Thymus (tissue), 11 donors: ENCODE data around the gene FHL1. TPM values are rescaled to one million over a fixed set of nuclear protein-coding genes. Genes with fewer than 3 reads are reported as not detected.

Experiments
- DNase-seq, 9 donors: peaks; one replicate each; pipeline ENCODE4 v3.0.0-alpha.2; 2013; ENCODE audit warnings: low spot score in 9 of 9, low read depth in 6 of 9, missing footprints in 1 of 9
- H3K27ac ChIP-seq, 2 donors: one replicate each; pipeline ENCODE4 v1.5.1; 2013; ENCODE audit warnings: control low read depth in 1 of 2, low read depth in 1 of 2, low read length in 1 of 2, mild to moderate bottlenecking in 1 of 2, moderate library complexity in 1 of 2
- H3K27me3 ChIP-seq, 2 donors: one replicate each; pipeline ENCODE4 v1.5.1; 2013; ENCODE audit warnings: low read length in 1 of 2; ENCODE audit not compliant: control insufficient read depth in 2 of 2, insufficient read depth in 1 of 2
- H3K36me3 ChIP-seq, 2 donors: one replicate each; pipeline ENCODE4 v1.5.1; 2013; ENCODE audit warnings: low read length in 1 of 2, mild to moderate bottlenecking in 1 of 2, moderate library complexity in 1 of 2; ENCODE audit not compliant: control insufficient read depth in 2 of 2, insufficient read depth in 2 of 2
- H3K4me1 ChIP-seq, 2 donors: one replicate each; pipeline ENCODE4 v1.5.1; 2013; ENCODE audit warnings: low read length in 2 of 2; ENCODE audit not compliant: control insufficient read depth in 2 of 2, insufficient read depth in 2 of 2
- H3K4me3 ChIP-seq, 2 donors: one replicate each; pipeline ENCODE4 v1.5.1; 2013; ENCODE audit warnings: low read length in 2 of 2, control low read depth in 1 of 2, mild to moderate bottlenecking in 1 of 2
- H3K9me3 ChIP-seq, 2 donors: one replicate each; pipeline ENCODE4 v1.5.1; 2013; ENCODE audit warnings: low read length in 1 of 2, mild to moderate bottlenecking in 1 of 2; ENCODE audit not compliant: control insufficient read depth in 2 of 2, insufficient read depth in 1 of 2
- WGBS: extraction: QIAGEN DNeasy Blood & Tissue Kit; methylation state at CpG from one replicate; pipeline ENCODE4 v1.1.7; 2013; 5-methylcytosine and 5-hydroxymethylcytosine counted together
- polyA plus RNA-seq: library from polyadenylated mRNA; stranded (reverse); fragments of 200-250 nt; gene quantifications from one replicate; pipeline ENCODE4 v1.2.3, GENCODE V29; 2013
- total RNA-seq: library from RNA; stranded (reverse); fragments of 120-200 nt; gene quantifications from one replicate; pipeline ENCODE4 v1.2.4, GENCODE V29; 2013
- donor health status: healthy.

FHL1 gene
- total and polyA plus RNA-seq, 2 donors = 6.1 to 88.1 TPM

GRCh38 chrX:136205882-136206380, 58.6 kb downstream of the FHL1 start:
- H3K4me3 ChIP-seq = no peak overlapping the region
- 95% methylated on average over 8 of the region's 8 CpGs for WGBS

GRCh38 chrX:136206916-136207315, 59.6 kb downstream of the FHL1 start:
- WGBS = 97% methylated on average over 6 of the region's 6 CpGs
- Histone ChIP-seq H3K27ac (no peak overlapping the region), H3K27me3 (no peaks in the 10 kb centered on the region), H3K9me3 (no peaks in the 10 kb centered on the region), H3K4me1 (no peaks in the 10 kb centered on the region), H3K36me3 (no peaks in the 10 kb centered on the region), H3K4me3 (no peak overlapping the region)
- DNase-seq = no peak

More at GRCh38 chrX:136205882-136206380, 58.6 kb downstream of the FHL1 start:
- Histone ChIP-seq H3K36me3 (no peaks in the 10 kb centered on the region), H3K9me3 (no peaks in the 10 kb centered on the region), H3K27me3 (no peaks in the 10 kb centered on the region), H3K4me1 (no peaks in the 10 kb centered on the region), H3K27ac (no peak overlapping the region)
- DNase-seq = no peak

DNA sequence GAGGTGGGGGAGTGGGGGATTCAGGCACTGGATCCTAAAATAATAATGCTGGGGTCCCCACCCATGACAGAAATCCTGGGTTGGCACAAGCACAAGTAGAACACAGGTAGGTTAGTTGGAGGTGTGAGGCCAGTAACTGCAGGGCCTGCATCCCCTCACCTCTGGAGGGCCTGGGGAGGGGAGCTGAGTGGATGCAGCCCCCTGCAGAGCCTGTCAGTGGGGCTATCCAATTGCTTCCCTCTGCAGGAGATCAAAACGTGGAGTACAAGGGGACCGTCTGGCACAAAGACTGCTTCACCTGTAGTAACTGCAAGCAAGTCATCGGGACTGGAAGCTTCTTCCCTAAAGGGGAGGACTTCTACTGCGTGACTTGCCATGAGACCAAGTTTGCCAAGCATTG, 60.2 kb downstream of the FHL1 start:
- Histone ChIP-seq H3K27me3 (no peaks in the 10 kb centered on the region), H3K4me1 (no peaks in the 10 kb centered on the region), H3K36me3 (no peaks in the 10 kb centered on the region), H3K27ac (no peak overlapping the region), H3K4me3 (no peak overlapping the region), H3K9me3 (no peaks in the 10 kb centered on the region)
- 97% methylated on average over 4 of the region's 4 CpGs for WGBS
- no peak for DNase-seq

- Histone ChIP-seq H3K4me3 (no peak overlapping the region), H3K27ac (no peak overlapping the region), H3K27me3 (no peaks in the 10 kb centered on the region), H3K4me1 (no peaks in the 10 kb centered on the region), H3K9me3 (no peaks in the 10 kb centered on the region), H3K36me3 (no peaks in the 10 kb centered on the region)
- peak in 2 of 9 donors; percentile 18 to 29 for DNase-seq
- 81% methylated on average over 28 of the region's 28 CpGs for WGBS
Measured at GRCh38 chrX:136209016-136209738, 61.8 kb downstream of the FHL1 start.

- Histone ChIP-seq H3K27me3 (no peaks in the 10 kb centered on the region), H3K4me3 (no peak overlapping the region)
Measured at GRCh38 chrX:136209751-136210150, 62.4 kb downstream of the FHL1 start.

DNA sequence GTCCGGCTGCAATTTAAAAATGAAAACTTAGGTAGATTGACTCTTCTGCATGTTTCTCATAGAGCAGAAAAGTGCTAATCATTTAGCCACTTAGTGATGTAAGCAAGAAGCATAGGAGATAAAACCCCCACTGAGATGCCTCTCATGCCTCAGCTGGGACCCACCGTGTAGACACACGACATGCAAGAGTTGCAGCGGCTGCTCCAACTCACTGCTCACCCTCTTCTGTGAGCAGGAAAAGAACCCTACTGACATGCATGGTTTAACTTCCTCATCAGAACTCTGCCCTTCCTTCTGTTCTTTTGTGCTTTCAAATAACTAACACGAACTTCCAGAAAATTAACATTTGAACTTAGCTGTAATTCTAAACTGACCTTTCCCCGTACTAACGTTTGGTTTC, 62.9 kb downstream of the FHL1 start:
- Histone ChIP-seq H3K9me3 (no peaks in the 10 kb centered on the region), H3K36me3 (no peaks in the 10 kb centered on the region), H3K4me1 (no peaks in the 10 kb centered on the region), H3K4me3 (no peak overlapping the region), H3K27me3 (no peaks in the 10 kb centered on the region), H3K27ac (no peak overlapping the region)
- WGBS = 45% methylated on average over 7 of the region's 7 CpGs
- DNase-seq = no peak

More at GRCh38 chrX:136209751-136210150, 62.4 kb downstream of the FHL1 start:
- WGBS = 81% methylated on average over 9 of the region's 9 CpGs
- no peak for DNase-seq
- H3K36me3 ChIP-seq = no peaks in the 10 kb centered on the region
- H3K4me1 ChIP-seq = no peaks in the 10 kb centered on the region
- H3K27ac ChIP-seq = no peak overlapping the region
- no peaks in the 10 kb centered on the region for H3K9me3 ChIP-seq

DNA sequence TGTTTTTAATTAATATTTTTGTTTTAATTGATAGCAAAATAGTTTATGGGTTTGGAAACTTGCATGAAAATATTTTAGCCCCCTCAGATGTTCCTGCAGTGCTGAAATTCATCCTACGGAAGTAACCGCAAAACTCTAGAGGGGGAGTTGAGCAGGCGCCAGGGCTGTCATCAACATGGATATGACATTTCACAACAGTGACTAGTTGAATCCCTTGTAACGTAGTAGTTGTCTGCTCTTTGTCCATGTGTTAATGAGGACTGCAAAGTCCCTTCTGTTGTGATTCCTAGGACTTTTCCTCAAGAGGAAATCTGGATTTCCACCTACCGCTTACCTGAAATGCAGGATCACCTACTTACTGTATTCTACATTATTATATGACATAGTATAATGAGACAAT, 63.5 kb downstream of the FHL1 start:
- DNase-seq = no peak
- Histone ChIP-seq H3K27me3 (no peaks in the 10 kb centered on the region), H3K9me3 (no peaks in the 10 kb centered on the region), H3K4me1 (no peaks in the 10 kb centered on the region), H3K27ac (no peak overlapping the region), H3K4me3 (no peak overlapping the region), H3K36me3 (no peaks in the 10 kb centered on the region)
- 81% methylated on average over 5 of the region's 5 CpGs for WGBS

DNA sequence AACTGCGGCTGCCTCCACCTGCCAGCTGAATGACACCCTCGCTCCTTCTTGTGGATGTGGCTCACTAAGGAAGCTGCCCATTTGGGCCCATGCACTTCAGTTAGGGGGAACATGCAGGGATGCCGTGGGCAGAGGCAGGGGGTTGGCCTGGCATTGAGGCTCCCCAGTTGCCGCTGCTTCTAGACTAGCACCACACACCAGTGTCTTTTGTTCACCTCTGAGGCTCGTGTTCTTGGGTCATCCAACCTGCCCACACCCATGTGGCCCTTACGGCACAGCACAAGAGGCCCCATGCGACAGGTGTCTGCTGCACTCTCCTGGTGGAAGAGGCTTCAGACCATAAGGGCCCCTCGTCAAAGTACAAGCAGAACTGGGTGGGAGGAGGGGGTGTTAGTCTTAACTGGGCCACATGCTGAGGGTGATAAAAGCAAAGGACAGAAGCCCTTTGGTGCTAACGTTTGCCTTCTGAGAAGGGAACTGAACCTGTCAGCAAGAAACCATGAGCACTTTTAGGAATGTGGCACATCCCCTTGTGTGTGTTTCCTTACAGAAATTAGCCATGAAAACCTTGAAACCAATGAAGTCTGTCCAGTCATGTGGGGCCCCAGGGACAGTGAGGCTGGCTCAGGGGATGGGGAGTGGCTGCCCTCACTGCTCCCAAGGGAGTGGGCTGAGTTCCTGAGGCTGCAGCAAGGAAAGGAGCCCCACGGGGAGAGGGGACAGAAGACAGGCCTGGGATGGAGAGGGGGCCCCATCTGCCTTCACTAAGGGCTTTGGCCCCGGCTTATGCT, 64.6 kb downstream of the FHL1 start:
- Histone ChIP-seq H3K9me3 (no peaks in the 10 kb centered on the region), H3K27ac (no peak overlapping the region), H3K36me3 (no peaks in the 10 kb centered on the region), H3K4me3 (no peak overlapping the region), H3K4me1 (no peaks in the 10 kb centered on the region), H3K27me3 (no peaks in the 10 kb centered on the region)
- WGBS = 94% methylated on average over 11 of the region's 11 CpGs
- DNase-seq = no peak

DNA sequence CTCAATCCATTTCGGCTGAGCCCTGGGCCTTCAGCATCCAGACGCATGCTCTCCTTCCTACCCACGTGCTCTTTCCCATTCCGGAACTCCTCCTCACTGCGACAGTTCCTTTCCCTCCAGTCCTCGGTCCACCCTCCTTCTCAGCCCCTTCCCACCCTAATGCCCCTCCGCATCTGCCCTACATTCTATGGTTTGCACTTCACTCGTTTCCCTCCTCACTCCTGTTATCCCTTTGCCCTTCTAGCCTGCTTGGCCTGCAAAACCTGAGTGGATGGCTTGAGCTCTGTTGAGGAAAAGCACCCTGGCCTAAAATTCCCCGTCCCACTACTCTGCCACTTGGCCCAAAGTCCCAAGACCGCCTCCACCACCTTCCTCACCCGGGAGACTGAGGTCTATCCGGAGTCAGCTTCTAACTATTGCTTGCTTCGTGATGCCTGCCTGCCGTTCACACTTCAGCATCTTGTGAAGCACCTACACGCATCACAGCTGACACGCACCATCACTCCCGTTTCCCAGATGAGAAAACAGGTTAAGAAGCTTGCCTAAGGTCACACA, 65.3 kb downstream of the FHL1 start:
- H3K36me3 ChIP-seq = no peaks in the 10 kb centered on the region
- H3K27ac ChIP-seq = no peak overlapping the region
- WGBS = 97% methylated on average over 17 of the region's 17 CpGs

More for the DNA sequence above, 65.3 kb downstream of the FHL1 start:
- Histone ChIP-seq H3K9me3 (no peaks in the 10 kb centered on the region), H3K4me3 (no peak overlapping the region), H3K27me3 (no peaks in the 10 kb centered on the region), H3K4me1 (no peaks in the 10 kb centered on the region)
- no peak for DNase-seq
